Measurements from ENCODE around the gene CARM1.

Gene CARM1

GRCh38 chr19:10846500-10847202 lies 24.7 kb upstream of the CARM1 start:
- Histone ChIP-seq H3K27me3 (no peaks in the 10 kb centered on the region), H3K9me3 (no peaks in the 10 kb centered on the region; the same call in 1 of the 2 replicates), H3K4me1 (no peaks in the 10 kb centered on the region), H3K4me3 (ENCODE audit: low read depth, low read length) (no peak overlapping the region), H3K36me3 (no peaks in the 10 kb centered on the region)
- no peak for DNase-seq
- TF ChIP-seq, protein P1, sequence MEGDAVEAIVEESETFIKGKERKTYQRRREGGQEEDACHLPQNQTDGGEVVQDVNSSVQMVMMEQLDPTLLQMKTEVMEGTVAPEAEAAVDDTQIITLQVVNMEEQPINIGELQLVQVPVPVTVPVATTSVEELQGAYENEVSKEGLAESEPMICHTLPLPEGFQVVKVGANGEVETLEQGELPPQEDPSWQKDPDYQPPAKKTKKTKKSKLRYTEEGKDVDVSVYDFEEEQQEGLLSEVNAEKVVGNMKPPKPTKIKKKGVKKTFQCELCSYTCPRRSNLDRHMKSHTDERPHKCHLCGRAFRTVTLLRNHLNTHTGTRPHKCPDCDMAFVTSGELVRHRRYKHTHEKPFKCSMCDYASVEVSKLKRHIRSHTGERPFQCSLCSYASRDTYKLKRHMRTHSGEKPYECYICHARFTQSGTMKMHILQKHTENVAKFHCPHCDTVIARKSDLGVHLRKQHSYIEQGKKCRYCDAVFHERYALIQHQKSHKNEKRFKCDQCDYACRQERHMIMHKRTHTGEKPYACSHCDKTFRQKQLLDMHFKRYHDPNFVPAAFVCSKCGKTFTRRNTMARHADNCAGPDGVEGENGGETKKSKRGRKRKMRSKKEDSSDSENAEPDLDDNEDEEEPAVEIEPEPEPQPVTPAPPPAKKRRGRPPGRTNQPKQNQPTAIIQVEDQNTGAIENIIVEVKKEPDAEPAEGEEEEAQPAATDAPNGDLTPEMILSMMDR (IDR thresholded peaks at IDR 0.05; ENCODE audit: low read depth, low read length) = no peak

DNA sequence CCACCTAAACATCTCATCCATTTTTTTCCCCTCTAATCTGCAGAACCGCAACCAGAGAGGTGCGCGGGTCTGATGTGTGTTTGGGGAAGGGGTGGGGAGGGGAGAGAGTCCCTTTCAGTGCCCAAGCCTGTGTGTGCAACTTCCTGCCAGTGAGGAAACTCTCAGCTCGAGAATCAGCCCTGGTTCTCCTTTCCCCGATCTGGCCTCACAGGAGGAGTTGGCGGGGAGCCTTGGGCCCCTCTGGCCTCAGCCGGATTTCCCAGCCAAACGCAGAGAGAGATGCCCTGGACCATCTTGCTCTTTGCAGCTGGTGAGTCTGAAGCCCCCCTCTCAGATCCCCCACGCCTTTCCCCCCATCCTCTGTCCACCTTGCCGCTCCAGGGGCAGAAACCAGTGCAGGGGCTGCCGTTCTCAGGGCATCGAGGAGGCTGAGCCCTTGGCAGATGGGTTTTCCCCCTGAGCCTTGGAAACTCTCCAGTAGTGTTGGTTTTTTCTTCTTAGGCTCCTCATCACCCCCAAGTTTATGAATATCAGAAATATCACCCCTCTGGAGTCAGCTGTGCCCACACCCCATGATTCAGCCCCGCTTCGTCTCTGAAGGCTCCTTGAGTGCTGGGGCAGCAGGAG lies 23.0 kb upstream of the CARM1 start, which contains the start of gene C19orf38:
Gene C19orf38, plus strand, starts transcription at position 186 of the 627 bp plus-strand sequence. Its CDS starts 94 bp downstream, at position 280.
- DNase-seq = no peak
- H3K27me3 ChIP-seq = no peaks in the 10 kb centered on the region
- H3K4me1 ChIP-seq = no peaks in the 10 kb centered on the region
- H3K9me3 ChIP-seq = no peaks in the 10 kb centered on the region; the same call in 1 of the 2 replicates
- TF ChIP-seq, protein P1 (IDR thresholded peaks at IDR 0.05; ENCODE audit: low read depth, low read length) = no peak
- no peaks in the 10 kb centered on the region for H3K36me3 ChIP-seq
- H3K4me3 ChIP-seq (ENCODE audit: low read depth, low read length) = no peak within 1 kb of the TSS

- Histone ChIP-seq H3K4me3 (ENCODE audit: low read depth, low read length) (no peak overlapping the region), H3K27me3 (no peaks in the 10 kb centered on the region), H3K4me1 (no peaks in the 10 kb centered on the region), H3K36me3 (no peaks in the 10 kb centered on the region), H3K9me3 (no peaks in the 10 kb centered on the region; the same call in 1 of the 2 replicates)
- TF ChIP-seq, protein P1 (IDR thresholded peaks at IDR 0.05; ENCODE audit: low read depth, low read length) = no peak
- DNase-seq = no peak
These were observed 20.7 kb upstream of the CARM1 start for GRCh38 chr19:10850631-10851030.

DNA sequence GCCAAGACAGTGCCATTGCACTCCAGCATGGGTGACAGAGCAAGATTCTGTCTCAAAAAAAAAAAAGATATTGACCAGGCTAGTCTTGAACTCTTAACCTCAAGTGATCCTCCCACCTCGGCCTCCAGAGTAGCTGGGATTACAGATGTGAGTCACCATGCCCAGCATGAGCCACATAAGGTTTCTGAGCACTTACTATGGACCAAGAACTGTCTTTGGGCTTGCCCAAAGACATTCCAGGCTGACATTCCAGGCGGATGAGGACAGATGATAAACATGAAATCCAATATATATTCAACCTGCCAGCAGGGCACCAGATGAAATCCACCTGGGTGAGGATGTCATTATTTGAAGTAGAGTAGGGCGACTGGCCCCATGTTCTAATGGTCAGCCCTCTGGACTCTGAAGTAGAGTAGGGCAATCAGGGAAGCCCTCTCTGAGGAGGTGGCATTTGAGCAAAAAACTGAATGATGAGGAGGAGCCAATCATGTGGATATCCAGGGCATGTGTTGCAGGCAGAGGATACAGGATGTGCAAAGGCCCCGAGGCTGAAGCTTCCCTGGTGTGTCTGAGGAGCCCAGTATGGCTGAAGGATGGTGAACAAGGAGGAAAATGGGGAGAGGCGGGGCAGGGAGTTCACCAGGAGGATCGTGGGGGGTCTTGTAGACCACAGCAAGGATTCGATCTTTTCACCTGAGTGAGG lies 19.1 kb upstream of the CARM1 start:
- DNase-seq = no peak
- TF ChIP-seq, protein P1 (IDR thresholded peaks at IDR 0.05; ENCODE audit: low read depth, low read length) = no peak
- no peaks in the 10 kb centered on the region for H3K4me1 ChIP-seq
- no peaks in the 10 kb centered on the region for H3K36me3 ChIP-seq
- no peaks in the 10 kb centered on the region for H3K9me3 ChIP-seq
- no peaks in the 10 kb centered on the region for H3K27me3 ChIP-seq
- H3K4me3 ChIP-seq (ENCODE audit: low read depth, low read length) = no peak overlapping the region

DNA sequence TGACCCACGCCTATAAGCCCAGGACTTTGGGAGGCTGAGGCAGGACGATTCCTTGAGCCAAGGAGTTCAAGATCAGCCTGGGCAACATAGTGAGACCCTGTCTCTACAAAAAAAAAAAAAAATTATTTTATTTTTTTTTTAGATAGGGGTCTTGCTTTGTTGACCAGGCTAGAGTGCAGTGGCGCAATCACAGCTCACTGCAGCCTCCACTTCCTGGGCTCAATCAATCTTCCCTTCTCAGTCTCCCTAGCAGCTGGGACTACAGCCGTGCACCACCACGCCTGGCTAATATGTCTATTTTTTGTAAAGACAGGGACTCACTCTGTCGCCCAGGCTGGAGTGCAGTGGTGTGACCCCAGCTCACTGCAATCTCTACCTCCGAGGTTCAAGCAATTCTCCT lies 18.4 kb upstream of the CARM1 start:
- H3K36me3 ChIP-seq = no peaks in the 10 kb centered on the region
- TF ChIP-seq, protein P1 (IDR thresholded peaks at IDR 0.05; ENCODE audit: low read depth, low read length) = no peak
- H3K9me3 ChIP-seq = no peaks in the 10 kb centered on the region
- no peak overlapping the region for H3K4me3 ChIP-seq (ENCODE audit: low read depth, low read length)
- no peaks in the 10 kb centered on the region for H3K27me3 ChIP-seq
- H3K4me1 ChIP-seq = no peaks in the 10 kb centered on the region
- no peak for DNase-seq

All from BE2C (cell line).